NCI-H187 treated with DMSO at 0.1 percent for 48 hours (cell line): ENCODE results near the gene FYCO1.

Experiments
- DNase-seq: peaks from one replicate; lab custom pipeline; 2025; lab: John Stamatoyannopoulos, UW

Gene FYCO1

DNA sequence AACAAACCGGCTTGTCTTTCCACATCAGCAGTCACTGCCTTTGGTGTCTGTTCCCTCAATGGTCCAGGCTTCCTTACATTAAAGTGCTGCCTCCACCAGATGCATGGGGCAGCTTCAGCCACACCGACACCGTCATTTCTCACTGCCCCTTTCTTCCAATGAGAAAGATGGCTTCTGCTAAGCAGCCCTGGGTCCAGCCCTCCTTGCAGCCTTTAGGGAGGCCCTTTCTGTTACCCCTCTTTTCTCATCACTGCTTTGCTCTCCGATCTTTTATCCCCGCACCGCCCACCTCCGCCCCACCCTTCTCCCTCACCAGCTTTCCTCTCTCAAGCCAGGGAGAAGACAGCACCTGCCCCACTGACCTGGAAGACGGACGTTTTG lies 80.6 kb downstream of the FYCO1 start:
- DNase-seq, result no peak

DNA sequence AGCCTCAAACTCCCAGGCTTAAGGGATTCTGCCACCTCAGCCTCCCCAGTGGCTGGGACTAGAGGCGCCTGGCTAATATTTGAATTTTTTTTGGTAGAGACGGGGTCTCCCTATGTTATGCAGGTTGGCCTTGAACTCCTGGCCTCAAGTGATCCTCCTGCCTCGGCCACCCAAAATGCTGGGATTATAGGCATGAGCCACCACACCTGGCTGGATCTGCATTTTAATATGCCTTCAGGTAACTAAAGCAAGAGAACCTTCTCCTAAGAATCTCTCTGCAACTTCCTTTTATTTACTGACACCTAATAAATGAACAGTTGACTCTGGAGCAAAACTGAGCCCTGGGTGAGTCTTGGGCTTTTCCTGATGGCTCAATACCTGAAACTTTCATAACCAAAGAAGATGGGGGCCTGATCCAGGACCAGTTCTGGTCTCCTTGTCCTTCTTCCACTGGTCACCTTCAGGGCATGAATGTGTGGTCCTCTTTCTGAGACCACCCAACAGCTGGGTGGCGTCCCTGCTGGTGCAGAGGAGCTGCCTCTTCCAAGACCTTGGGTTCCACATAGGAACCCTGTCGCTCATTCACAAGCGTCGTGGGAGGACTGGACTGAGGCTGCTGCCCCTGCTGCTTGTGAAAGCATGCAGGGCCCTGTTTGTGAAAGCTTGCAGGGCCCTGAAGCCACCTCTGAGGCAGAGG lies 81.1 kb downstream of the FYCO1 start:
- no peak for DNase-seq

DNA sequence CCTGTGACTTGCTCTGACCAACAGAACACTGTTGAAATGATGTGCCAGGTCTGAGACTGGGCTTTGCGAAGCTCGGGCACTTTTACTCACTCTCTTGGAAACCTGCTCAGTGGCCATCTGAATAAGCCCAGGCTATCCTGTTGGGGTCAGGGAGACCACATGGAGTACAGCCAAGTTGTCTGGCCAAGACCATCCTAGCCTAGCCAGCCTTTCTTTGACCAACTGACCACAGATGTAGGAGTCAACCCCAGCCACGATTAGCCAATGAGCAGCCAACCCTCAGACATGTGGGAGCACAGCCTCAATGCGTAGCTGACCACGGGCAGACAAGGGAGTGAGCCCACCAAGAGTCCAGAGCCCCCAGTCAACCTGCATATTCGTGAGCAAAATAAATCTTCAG lies 83.2 kb downstream of the FYCO1 start:
- DNase-seq, result no peak

- no peak for DNase-seq
Observed at GRCh38 chr3:45911511-45912226, 84.0 kb downstream of the FYCO1 start.

GRCh38 chr3:45910892-45911291 lies 84.7 kb downstream of the FYCO1 start:
- no peak for DNase-seq

DNA sequence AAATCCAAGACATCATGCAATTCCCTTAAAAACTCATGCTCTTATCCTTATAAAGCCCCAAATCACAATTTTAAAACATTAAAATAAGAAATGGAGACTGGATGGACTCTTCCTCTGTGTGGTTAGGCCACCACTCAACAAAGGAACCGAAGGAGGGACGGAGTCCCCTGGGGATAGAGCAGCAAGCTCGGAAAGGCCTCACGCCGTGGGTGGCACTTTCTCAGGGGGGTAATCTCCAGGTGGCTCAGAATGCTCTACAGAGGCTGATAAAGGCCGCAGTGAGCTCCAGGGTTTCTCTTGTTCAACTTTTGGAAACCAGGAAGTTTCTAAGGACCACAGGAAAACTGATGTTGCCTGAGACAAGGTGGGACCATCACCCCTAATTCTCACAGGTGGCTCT lies 86.1 kb downstream of the FYCO1 start:
- DNase-seq, result no peak

GRCh38 chr3:45908761-45909160 lies 86.9 kb downstream of the FYCO1 start:
- DNase-seq, result no peak

GRCh38 chr3:45907769-45908705 lies 87.6 kb downstream of the FYCO1 start:
- no peak for DNase-seq

DNA sequence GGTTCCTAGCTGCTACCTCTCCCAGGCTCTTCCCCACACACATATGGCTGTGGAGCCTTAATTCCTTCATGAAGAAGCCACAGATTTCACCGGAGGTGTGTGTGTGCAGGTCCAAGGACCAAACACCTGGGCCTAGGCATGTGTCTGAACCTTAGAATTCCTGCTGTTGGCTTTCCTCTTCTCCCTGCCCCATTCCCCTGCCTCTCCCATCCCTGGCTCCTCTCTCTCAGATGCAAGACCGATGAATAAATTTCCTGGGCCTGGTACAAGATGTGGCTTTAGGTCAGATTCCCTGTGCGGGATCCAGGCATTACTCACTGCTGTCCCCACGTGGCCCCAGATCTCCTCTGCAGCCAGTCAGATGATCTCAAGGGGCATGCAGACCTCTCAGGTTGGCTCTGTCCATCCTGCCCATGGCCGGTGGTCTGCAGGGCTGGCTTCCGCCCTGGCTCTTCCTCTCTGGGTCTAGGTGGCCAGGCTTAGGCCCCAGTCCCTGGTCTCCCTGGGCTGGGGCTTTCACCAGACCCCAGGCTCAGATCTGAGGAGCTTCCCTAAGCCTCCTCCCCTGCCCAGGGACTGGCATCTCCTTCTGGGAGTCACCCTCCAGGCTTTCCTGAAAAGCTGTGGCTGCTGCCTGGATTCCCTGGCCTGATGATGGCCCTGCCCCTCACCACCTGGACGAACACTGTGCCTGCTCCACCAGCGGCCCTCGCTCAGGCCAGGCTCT lies 88.8 kb downstream of the FYCO1 start:
- DNase-seq, result no peak

GRCh38 chr3:45905755-45906154 lies 89.9 kb downstream of the FYCO1 start:
- no peak for DNase-seq

- DNase-seq, result no peak
Observed at GRCh38 chr3:45904931-45905330, 90.7 kb downstream of the FYCO1 start.

GRCh38 chr3:45896956-45897355 lies 98.7 kb downstream of the FYCO1 start:
- DNase-seq, result no peak

GRCh38 chr3:45895686-45896468 lies 99.7 kb downstream of the FYCO1 start:
- no peak for DNase-seq

DNA sequence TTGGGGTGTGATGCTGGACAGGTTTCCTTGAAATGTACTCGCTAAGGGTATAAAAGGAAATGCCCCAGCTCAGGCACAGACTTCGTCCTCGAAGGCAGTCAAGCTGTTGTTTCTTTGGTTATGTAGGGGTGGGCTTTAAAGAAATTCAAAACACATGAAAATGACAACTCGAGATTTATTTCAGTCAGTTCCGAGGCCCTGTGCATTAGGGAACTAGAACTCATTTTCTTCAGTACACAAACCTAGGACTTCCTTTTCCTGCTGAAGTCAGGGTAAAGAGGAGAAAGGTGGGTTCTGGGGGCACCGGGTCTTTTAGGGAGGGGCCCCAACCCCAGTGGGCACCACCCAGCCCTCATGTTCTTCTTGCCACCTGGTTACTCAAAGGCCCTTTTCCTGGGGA lies 101.6 kb downstream of the FYCO1 start:
- no peak for DNase-seq

GRCh38 chr3:45892161-45892560 lies 103.5 kb downstream of the FYCO1 start:
- no peak for DNase-seq

DNA sequence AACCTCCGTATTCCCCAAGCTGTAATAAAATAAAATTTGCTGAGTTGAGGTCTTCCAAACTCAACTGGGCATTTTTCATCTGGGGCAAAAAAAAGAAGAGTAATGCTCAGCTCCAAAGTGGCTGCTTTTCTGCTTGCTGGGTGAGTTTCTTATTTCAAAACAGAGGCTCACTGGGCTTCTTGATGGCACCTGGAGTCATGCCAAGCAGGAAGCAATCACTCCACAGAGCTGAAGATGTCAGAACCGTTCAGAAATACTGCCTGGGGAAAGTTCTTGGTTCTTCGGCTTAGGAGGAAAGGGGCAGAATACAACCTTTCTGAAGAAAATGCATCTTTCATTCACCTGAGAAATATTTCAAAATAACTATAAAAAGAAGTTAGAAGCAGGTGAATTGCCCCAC lies 105.2 kb downstream of the FYCO1 start:
- DNase-seq, result peak; percentile 2

DNA sequence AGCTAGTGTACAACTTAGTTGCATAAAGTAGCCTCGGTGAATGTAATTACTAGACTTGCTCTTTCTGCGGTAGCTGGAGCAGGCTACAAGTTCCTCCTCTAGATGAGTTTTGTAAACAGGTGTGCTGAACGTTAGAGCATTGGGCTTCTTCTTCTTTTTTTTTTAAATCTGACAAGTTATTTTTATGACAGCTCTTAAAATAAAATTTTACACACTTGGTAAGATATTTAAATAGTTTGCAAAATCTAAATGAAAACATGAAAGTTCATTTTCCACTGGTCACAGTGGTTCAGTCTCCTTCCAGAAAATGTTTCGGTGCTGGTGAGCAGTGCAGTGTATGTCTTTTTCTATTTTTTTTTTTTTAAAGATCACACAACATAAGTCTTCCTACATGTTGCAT lies 106.3 kb downstream of the FYCO1 start:
- no peak for DNase-seq

DNA sequence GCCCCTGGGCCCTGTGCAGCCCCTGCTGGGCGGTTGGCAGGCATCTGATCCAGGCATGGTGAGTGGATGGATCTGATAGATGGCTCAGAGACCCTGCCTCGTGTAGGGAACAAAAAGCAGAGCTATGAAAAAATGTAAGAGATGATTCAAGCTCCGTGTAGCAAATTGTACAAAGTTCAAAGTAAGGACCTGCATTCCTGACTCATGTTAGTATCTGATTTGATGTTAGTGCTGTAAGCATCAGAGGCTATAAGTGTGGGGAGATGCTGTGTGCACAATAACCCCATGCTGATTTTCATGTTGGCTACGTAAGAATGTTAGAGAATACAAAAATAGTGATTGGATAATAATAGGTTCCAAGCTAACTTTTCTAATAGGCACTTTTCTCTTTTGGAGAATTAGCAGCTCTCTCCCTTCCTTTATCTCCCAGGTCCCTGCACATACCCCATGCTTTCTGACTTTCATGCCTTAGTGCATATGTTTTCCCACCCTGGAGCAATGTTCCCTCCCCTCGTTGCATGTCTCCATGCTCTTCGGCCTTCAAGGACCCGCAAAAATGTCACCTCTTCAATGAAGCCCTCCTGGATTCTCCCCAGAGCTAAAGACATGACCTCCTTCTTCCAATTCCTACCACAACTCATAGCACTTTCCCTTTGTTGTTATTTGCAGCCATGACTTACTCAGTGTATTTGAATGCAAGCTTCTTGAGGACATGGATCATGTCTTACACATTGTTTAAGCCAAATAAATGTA lies 107.7 kb downstream of the FYCO1 start:
- DNase-seq, result no peak

DNA sequence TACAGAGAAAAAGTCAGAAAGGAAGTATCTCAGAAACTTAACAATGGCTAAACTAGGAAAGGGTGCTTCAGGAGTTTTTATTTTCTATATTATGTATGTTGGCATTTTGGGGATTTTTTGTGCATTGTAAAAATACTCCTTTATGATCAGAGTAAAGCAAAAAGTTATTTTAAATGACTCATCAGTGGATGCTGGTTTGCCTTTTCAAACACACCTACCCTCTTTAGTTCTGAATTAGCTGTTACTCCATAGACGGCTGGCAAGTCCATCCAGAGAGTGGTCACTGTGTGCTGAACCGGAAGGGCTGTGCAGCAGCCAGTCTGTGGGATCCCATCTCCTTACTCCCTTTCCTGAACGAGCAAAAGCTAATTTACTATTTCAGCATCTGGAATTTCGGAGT lies 108.3 kb downstream of the FYCO1 start:
- DNase-seq, result no peak

DNA sequence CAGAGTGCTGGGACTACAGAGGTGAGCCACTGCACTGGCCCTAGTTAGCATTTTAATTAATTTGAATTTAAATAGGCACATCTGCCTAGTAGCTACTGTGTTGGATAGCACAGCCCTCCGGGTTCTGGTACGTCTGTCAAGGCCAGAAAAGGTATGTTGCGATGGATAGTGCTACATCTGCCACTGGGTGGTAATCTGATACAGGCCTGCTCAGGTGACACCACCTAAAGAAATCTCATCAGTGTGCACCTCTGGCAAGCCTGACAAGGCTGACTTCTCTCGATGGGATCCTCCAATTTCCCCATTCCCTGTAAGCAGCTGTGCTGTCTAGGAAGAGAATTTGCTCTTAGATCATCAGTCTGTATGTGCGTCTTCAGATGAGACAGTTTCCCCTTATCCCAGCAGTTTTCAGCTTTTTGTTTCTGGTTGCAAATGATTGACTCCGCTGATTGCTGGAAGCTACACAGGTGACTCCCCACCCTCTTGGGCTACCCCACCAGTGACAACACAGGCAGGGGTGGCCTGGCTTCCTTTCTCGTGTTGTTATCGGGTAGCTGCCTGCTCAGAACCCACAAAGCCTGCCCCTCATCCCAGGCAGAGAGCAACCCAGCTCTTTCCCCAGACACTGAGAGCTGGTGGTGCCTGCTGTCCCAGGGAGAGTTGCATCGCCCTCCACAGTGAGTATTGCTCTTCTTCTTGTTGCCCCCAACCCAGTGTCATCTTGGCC lies 109.5 kb downstream of the FYCO1 start, which contains the start of gene CCR9:
TSS of gene CCR9 (plus strand) at position 565 of the 727 bp plus-strand sequence. CDS start 8,391 bp downstream, outside the sequence.
- DNase-seq, result no peak
